ENCODE results near the gene CENPM. TPM values are rescaled to one million over a fixed set of nuclear protein-coding genes. Genes with fewer than 3 reads are reported as not detected.

CENPM gene, protein sequence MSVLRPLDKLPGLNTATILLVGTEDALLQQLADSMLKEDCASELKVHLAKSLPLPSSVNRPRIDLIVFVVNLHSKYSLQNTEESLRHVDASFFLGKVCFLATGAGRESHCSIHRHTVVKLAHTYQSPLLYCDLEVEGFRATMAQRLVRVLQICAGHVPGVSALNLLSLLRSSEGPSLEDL
- 26.2 and 51.9 TPM in 2 replicates for total RNA-seq (2014; rRNA removed; shearing (Covaris generic))

DNA sequence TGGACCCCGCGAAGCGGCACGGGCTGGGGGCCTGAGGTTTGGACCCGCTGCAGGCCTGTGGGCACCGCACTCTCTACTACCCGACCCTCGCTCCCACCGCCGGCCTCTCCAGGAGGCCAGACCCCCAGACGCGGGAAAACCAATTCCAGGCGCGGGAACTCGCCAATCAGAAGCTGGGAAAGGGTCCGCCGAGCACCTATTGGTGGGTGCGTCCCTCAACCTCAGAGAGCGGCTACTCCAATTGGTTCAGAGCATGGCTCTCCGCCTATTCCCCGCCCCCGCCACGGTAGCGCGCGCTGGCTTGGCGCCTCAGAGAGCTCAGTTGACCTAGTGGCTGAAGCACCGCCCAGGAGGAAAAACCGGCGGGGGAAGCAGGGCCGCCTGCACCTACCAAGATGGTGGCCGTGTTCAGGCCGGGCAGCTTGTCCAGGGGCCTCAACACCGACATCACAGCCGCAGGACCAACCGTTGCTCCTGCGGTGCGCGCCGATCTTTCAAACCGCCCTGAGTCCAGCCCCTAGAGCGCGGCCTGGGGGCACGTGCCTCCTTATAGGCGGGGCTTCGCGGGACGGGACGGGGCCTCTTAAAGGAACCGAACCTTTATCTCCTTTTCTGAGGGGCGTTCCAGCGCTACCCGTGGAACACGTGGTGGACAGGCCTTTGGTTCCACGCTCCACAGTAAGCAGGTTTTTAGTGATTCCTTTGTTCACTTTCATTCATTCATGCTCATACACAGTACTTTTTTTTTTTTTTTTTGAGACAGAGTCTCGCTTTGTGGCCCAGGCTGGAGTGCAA, at the start of gene CENPM:
CENPM (minus strand) TSS at position 524 of the 795 bp plus-strand sequence; CDS start at position 448, 76 bp downstream.
- H3K4me1 ChIP-seq (replicated peaks) = peaks cover 24% of the 10 kb centered on the region
- DNase-seq (ENCODE audit: low read depth in 1 of 2, low spot score in 2 of 2) = peak; percentile 97 to 98
- H3K9me3 ChIP-seq (replicated peaks) = no peaks in the 10 kb centered on the region
- H3K4me3 ChIP-seq = peak within 1 kb of the TSS; percentile 62
- H3K36me3 ChIP-seq = peaks cover 43% of the 10 kb centered on the region
- peak within 1 kb of the TSS; percentile 87 for H3K27ac ChIP-seq
- no peaks in the 10 kb centered on the region for H3K27me3 ChIP-seq (replicated peaks)

DNA sequence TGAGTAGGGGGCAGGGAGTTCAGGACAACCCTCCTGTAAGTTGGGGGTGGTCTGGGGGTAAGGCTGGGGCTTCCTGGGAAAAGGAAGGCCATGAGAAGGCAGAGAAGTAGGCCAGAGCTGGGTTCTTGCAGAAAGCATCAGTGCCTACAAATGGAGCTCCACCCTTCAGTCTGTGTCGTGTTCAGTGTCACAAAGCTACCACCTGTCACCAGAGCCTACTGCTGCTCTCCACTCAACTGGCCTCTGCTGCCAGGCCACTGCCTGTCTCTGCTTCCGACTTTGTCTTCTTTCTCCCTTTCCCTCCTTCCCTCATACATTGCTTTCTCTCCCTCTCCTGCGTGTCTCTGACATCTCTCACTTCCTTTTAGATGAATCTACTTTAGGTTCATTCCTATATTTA, 48.3 kb upstream of the CENPM start:
- no peak overlapping the region for H3K4me3 ChIP-seq
- DNase-seq (ENCODE audit: low read depth in 1 of 2, low spot score in 2 of 2) = no peak
- H3K9me3 ChIP-seq (replicated peaks) = no peaks in the 10 kb centered on the region
- no peak overlapping the region for H3K27ac ChIP-seq
- peaks cover 32% of the 10 kb centered on the region; the same call in 1 of the 2 replicates for H3K27me3 ChIP-seq (replicated peaks)
- no peaks in the 10 kb centered on the region for H3K4me1 ChIP-seq (replicated peaks)
- no peaks in the 10 kb centered on the region for H3K36me3 ChIP-seq

GRCh38 chr22:41992496-41992895, 45.5 kb upstream of the CENPM start:
- H3K36me3 ChIP-seq = no peaks in the 10 kb centered on the region
- no peak overlapping the region for H3K27ac ChIP-seq
- H3K9me3 ChIP-seq (replicated peaks) = no peaks in the 10 kb centered on the region
- no peak overlapping the region for H3K4me3 ChIP-seq
- no peaks in the 10 kb centered on the region for H3K4me1 ChIP-seq (replicated peaks)
- DNase-seq (ENCODE audit: low read depth in 1 of 2, low spot score in 2 of 2) = no peak
- peaks cover 25% of the 10 kb centered on the region; the same call in 1 of the 2 replicates for H3K27me3 ChIP-seq (replicated peaks)

DNA sequence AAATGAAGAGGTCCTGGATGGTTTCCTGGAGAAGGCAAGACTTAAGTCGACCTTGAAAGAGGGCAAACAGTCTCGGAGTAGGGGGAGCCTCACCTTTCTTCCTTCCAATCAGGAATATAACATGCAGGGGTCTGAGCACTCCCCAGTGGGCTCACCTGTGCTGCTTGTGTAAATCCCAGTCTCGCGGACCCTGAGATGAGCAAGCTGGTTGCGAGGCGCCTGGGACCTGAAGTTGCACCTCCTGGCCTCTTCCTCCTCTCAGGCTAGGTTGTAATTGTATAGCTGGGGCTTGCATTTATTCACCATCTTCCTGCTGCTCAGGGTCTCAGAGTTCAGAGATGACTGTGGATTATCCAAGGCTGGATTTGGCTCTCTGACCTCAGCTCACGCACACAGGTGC, 44.2 kb upstream of the CENPM start:
- Histone ChIP-seq H3K27me3 (replicated peaks) (peaks cover 25% of the 10 kb centered on the region; the same call in 1 of the 2 replicates), H3K27ac (no peak overlapping the region), H3K36me3 (no peaks in the 10 kb centered on the region), H3K4me3 (no peak overlapping the region), H3K4me1 (replicated peaks) (no peaks in the 10 kb centered on the region), H3K9me3 (replicated peaks) (no peaks in the 10 kb centered on the region)
- no peak for DNase-seq (ENCODE audit: low read depth in 1 of 2, low spot score in 2 of 2)

DNA sequence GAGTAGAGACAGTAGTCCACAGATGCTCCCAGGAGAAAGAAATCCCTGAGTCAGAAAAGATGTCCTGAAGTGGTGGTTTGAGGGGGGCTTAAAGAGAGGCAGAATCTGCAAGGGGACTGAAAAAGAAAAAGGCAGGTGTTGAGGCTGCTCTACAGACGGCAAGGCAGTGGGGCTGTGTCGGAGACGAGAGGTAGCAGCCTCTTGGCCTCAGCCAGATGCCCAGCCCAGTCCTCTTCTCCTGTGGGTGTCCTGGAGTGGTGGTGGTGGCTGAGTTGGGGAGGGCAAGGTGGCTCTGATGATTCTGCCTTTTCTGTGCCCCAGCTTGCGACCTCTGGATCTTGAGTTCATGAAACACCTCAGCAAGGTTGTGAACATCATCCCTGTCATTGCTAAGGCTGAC, 42.3 kb upstream of the CENPM start:
- Histone ChIP-seq H3K27ac (no peak overlapping the region), H3K36me3 (no peaks in the 10 kb centered on the region), H3K4me3 (no peak overlapping the region), H3K4me1 (replicated peaks) (no peaks in the 10 kb centered on the region), H3K27me3 (replicated peaks) (peaks cover 18% of the 10 kb centered on the region; the same call in 1 of the 2 replicates), H3K9me3 (replicated peaks) (no peaks in the 10 kb centered on the region)
- DNase-seq (ENCODE audit: low read depth in 1 of 2, low spot score in 2 of 2) = no peak

DNA sequence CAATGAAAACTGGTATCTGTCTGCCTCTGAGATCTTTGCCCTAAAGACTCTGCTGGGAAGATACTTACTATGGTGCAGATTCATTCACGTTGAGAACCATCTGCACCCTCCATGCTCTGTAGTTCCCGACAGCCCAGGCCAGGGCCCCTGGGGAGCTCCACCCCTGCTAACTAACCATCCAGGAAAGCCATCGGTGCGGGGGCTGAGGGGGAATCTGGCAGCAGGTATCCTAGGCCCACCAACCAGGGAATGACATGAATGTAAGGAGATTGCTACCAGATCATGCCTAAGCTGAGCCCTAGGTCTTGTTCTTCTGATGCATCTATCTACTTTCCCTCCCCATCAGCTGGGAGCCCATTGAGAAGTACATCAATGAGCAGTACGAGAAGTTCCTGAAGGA, 40.3 kb upstream of the CENPM start:
- Histone ChIP-seq H3K27ac (no peak overlapping the region), H3K4me1 (replicated peaks) (no peaks in the 10 kb centered on the region), H3K27me3 (replicated peaks) (peaks cover 15% of the 10 kb centered on the region; the same call in 1 of the 2 replicates), H3K9me3 (replicated peaks) (no peaks in the 10 kb centered on the region), H3K36me3 (no peaks in the 10 kb centered on the region), H3K4me3 (no peak overlapping the region)
- DNase-seq (ENCODE audit: low read depth in 1 of 2, low spot score in 2 of 2) = no peak

DNA sequence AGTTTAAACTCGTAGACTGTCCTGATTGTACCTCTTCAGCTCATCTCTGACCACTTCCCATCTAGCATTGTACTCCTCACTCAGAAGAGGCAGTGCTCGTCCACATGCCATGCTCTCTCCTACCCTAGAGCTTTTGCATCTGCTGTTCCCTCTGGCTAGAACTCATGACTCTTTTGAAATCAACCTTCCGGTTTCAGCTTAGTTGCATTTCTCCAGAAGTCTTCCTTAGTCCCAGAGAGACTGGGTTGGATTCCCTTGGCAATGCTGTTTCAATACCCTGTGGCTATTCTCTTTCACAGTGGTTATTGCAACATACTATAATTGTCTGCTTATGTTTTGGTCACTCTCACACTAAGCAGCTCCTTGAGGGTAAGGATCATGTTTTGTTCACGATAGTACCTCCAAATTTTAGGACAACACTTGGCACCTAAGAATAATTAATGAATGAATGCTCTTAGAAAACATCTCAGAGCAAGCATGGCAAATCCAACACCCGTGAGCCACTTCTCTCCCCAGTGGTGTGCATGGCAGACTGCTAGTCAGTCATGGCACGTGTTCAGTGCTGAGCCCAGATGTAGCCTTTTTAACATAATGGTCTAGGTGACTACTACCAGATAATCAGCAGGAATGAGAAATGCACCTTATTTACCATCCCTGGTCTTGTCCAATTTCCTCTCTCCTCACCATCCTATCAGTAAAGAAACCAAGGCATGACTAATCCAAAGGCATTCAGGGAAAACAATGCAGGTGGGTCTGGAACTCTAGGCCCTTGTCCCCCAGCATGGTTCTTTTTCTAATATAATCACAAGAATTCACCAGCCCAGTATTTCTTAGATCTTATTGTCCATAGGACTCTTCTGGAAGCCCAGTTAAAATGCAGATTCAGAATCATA, 36.8 kb upstream of the CENPM start:
- Histone ChIP-seq H3K27me3 (replicated peaks) (peaks cover 12% of the 10 kb centered on the region; the same call in 1 of the 2 replicates), H3K9me3 (replicated peaks) (no peaks in the 10 kb centered on the region), H3K4me1 (replicated peaks) (no peaks in the 10 kb centered on the region), H3K4me3 (no peak overlapping the region), H3K36me3 (no peaks in the 10 kb centered on the region), H3K27ac (no peak overlapping the region)
- no peak for DNase-seq (ENCODE audit: low read depth in 1 of 2, low spot score in 2 of 2)

GRCh38 chr22:41982865-41983264, 35.9 kb upstream of the CENPM start:
- no peak for DNase-seq (ENCODE audit: low read depth in 1 of 2, low spot score in 2 of 2)
- Histone ChIP-seq H3K27ac (no peak overlapping the region), H3K4me3 (no peak overlapping the region), H3K4me1 (replicated peaks) (no peaks in the 10 kb centered on the region), H3K9me3 (replicated peaks) (no peaks in the 10 kb centered on the region), H3K27me3 (replicated peaks) (peaks cover 18% of the 10 kb centered on the region), H3K36me3 (no peaks in the 10 kb centered on the region)

DNA sequence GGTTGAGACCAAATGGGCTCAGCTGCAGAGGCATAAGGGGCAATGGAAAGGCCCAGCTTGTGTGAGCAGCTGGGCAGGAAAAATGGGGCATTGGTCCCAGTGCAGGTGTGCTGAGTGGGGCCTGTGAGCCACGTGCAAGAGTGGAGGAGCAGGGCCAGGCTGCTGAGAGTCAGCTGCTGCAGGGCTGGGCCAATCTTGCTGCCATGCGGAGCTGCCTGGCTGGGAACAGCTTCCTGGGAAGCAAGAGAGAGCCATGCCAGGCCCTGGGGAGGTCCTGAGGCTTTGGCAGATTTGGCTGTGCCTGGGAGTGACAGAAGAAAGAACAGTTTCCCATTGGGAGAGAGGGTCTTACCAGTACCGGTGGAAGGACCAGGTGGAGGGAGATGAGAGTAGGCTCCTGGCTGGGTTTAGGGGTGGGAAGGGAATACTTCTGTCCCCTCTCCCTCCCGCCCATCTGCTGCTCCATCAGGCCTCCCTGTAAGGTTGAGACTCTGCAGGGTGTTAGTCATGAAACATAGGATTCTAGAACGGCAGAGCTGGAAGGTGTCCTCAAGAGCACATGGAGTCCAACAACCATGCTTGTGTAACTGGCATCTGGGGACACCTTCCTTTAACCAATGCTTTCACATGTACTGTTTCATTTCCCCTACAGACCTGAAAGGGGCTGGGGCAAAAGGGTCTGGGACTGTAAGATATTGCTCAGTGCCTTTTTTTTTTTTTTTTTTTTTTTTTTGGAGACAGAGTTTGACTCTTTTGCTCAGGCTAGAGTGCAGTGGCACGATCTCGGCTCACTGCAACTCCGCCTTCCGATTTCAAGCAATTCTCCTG, 32.7 kb upstream of the CENPM start:
- no peaks in the 10 kb centered on the region for H3K9me3 ChIP-seq (replicated peaks)
- H3K4me1 ChIP-seq (replicated peaks) = peaks cover 7% of the 10 kb centered on the region
- H3K4me3 ChIP-seq = no peak overlapping the region
- no peak for DNase-seq (ENCODE audit: low read depth in 1 of 2, low spot score in 2 of 2)
- H3K27me3 ChIP-seq (replicated peaks) = peaks cover 42% of the 10 kb centered on the region
- no peaks in the 10 kb centered on the region for H3K36me3 ChIP-seq
- no peak overlapping the region for H3K27ac ChIP-seq

DNA sequence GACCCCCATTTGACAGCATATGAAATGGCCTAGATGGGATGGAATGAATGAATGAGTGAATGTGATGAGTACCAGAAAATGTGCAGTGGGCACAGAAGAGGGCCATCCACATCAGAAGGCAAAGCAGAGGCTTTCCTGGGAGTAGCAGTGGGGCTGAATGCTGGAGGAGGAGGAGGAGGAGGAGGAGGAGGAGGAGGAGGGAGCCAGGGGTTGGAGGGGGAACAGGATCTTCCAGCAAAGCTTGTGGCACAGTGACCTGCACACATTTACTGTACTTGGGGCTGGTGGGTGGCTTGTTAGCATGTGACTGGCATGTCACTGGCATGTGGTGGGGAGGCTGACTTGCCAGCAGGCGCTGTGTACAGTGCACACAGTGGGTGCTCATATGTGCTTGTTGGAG, 31.8 kb upstream of the CENPM start:
- peaks cover 45% of the 10 kb centered on the region for H3K27me3 ChIP-seq (replicated peaks)
- no peaks in the 10 kb centered on the region for H3K36me3 ChIP-seq
- no peaks in the 10 kb centered on the region for H3K9me3 ChIP-seq (replicated peaks)
- H3K4me1 ChIP-seq (replicated peaks) = peaks cover 7% of the 10 kb centered on the region
- no peak for DNase-seq (ENCODE audit: low read depth in 1 of 2, low spot score in 2 of 2)
- no peak overlapping the region for H3K4me3 ChIP-seq
- no peak overlapping the region for H3K27ac ChIP-seq

- no peak overlapping the region for H3K27ac ChIP-seq
- H3K9me3 ChIP-seq (replicated peaks) = no peaks in the 10 kb centered on the region
- no peak for DNase-seq (ENCODE audit: low read depth in 1 of 2, low spot score in 2 of 2)
- H3K4me1 ChIP-seq (replicated peaks) = peaks cover 7% of the 10 kb centered on the region
- H3K27me3 ChIP-seq (replicated peaks) = peaks cover 51% of the 10 kb centered on the region
- H3K4me3 ChIP-seq = no peak overlapping the region
- no peaks in the 10 kb centered on the region for H3K36me3 ChIP-seq
These were observed 30.1 kb upstream of the CENPM start for GRCh38 chr22:41976961-41977566.

DNA sequence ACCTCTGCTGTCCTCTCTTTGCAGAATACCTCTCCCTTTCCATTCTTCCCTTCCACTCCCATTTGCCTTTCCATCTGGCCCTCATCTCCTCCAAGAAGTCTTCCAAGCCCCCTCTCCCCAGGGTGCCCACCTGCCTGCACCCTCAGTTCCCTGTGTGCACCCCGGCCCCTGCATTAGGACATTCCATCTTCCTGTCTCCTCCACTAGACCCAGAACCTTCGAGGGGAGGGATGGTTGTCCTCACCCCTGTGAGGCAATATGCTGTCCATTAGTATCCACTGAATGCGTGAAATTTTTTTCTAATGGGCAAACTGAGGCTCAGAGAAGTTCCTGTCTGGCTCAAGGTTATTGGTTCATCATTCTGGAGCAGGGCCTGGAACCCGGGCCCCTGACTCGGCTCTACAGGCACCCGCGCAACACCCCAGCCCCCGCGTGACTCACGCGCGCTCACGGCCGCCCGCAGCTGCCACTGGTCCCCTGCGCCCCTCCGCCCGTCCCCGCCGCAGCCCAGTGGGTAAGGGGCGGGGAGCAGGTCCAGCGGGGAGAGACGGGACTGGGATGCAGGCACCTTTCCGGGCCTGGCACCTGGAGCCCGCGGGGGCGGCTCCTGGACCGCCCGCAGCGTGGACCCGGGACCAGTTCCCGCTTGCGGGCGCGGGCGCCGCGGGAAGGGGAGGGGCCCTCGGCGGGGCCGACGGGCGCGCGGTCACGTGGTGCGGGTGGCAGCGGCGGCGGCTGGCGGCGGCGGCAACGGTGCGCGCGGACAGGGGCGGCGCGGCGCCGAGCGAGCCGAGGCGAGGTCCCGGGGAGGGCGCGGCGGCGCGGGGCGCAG, 29.3 kb upstream of the CENPM start:
- Histone ChIP-seq H3K27ac (no peak overlapping the region), H3K27me3 (replicated peaks) (peaks cover 55% of the 10 kb centered on the region), H3K36me3 (no peaks in the 10 kb centered on the region), H3K4me1 (replicated peaks) (peaks cover 7% of the 10 kb centered on the region), H3K9me3 (replicated peaks) (no peaks in the 10 kb centered on the region), H3K4me3 (peak overlapping the region; percentile 17; the same call in 1 of the 2 replicates)
- no peak for DNase-seq (ENCODE audit: low read depth in 1 of 2, low spot score in 2 of 2)
